Fibroblast of skin of left quadriceps (primary cell): ENCODE measurements around the gene ZNF570.

Experiments
- DNase-seq, 2 experiments: peaks; one replicate each; pipeline ENCODE4 v3.0.0-alpha.2; 2013; ENCODE audit warnings: low read depth in 2 of 2

The ZNF570 gene

DNA sequence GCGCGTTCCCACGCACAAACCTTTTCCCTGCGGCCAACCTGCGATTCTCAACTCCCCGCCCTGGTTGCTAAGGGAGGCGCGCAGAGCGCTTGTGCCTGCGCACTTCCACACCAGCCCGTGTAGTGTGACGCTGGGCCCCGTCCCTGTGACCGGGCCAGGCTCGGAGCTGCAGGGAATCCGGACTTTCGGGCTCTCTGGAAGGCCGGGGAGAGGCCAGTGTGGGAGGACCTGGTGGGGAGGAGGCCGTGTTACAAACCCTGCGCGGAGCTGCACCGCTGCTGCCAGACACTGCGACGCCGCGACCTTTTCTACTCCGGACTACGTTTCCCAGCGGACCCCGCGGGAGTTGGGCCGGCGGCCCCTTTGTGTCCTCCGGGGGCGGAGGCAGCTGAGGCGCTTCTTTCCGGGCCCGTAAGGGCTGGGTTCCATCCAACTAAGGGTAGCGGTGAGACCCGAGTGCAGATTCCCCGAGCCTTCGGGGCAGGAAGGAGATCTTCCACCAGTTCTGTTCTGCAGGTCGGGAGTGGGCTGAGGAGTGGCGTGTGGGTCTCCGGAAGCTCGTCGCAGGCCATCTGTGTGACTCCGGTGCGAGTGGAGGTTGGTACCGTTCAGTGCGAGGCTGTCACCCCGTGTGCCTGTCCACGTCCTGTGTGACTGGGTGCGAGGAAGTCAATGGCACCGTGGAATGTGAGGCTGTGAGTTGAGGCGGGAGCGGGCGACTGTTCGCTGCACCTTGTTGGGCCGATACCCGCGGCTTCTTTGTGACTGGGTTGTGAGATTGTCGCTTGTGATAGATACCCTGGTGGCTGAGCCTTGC lies at the start of gene ZNF570:
TSS of gene ZNF570 (plus strand) at position 396 of the 817 bp plus-strand sequence. CDS start 999 bp downstream, outside the sequence.
- DNase-seq = peak; percentile 70 to 71

DNA sequence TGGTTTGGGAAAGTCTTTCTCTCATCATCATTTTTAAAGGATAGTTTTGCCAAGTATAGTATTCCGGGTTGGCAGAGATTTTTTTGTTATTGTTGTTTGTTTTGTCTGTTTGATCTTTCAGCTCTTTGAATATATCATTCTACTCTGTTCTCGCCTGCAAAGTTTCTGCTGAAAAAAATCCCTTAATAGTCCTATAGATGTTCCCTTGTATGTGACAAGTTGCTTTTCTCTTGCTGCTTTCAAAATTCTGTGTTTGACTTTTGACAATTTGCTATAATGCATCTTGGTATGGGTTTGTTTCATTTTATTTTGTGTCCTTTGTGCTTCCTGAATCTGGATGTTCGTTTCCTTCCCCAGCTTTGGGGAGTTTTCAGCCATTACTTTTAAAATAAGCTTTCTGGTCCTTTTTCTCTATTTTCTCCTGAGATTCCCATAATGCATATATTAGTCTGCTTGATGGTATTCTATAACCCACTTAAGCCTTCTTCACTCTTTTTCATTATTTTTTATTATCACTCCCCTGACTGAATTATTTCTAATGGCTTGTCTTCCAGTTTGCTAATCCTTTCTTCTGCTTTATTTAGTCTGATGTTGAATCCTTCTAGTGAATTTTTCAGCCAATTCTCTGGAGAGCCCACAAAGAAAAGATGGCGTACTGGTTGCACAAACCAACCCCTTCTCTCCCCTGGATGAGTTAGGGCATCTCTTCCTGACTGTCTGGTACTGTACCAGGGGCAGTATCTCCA lies 16.5 kb upstream of the ZNF570 start:
- no peak for DNase-seq

DNA sequence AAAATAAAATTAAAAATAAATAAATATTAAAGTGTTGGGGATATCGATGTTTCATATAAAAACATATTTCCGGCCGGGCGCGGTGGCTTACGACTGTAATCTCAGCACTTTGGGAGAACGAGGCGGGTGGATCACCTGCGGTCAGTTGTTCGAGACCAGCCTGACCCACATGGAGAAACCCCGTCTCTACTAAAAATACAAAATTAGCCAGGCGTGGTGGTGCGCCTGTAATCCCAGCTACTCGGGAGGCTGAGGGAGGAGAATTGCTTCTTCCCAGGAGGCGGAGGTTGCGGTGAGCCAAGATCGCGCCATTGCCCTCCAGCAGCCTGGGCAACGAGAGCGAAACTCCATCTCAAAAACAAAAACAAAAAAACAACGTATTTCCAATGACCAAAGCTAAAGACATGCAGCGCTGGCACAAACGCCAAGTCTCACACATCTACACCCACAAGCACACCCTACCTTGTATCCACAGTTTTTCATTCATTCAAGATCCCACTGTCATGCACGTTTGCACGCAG lies 2.8 kb upstream of the ZNF570 start:
- DNase-seq = no peak

DNA sequence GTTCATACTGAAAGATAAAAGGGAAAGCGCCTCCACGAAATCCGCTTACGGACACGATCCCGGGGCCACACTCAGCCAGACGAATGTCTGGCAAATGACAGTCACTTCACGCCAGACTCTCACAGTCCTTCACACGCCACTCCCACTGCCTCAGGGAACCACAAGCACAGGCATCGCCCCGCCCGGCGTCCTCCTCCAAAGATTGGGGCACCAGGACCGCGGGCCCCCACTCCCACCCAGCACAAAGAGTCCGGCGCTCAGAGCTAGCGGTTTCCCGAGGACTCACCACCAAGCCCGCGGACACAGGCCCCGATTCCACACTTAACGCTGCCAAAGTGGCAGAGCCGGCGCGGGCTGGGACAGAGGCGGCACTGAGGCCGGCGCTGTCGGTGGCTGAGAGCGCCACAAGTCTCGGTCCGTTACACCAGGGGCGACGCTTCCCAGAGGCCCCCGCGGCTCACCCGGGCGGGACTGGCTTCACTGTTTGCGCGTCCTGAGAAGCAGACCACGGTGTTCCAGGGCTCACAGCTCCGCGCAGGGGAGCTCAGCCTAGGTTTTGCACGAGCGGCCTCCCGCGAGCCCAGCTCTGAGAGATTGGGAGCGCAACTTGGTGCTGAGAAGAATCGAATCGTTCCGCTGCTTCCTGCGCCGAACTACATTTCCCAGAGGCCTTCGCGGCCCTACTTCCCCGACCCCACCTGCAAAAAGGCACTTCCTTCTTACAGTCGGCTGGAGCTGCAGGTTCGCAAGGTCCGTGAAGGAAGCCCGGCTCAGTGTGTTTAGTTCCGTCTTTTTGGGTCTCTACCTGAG lies 2.2 kb upstream of the ZNF570 start, which contains the start of gene ZNF569:
TSS of gene ZNF569 (minus strand) at position 647 of the 810 bp plus-strand sequence. CDS start 22,523 bp downstream, outside the sequence.
- peak; percentile 88 for DNase-seq

DNA sequence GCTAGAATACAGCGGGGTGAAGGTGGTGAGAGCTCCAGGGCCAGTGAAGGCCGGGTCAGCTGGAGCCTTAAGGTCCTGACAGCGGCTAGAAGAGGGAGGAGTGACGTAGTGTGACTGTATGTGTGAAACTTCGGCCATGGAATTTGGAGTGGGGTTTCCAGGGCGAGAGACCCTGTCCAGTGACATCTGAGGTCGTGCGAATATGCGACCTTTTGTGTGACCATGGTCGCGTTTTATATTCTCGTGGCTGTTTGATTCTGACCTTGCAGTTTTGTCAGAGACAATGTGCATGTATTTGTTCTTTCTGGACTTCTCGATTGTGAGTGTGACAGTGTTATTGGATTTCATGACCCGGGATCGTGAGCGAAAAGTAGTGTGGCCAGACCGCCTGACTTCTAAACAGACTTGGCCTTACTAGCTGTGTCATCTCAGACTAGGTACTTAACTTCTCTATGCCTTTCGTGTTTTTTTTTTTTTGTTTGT lies 1.5 kb upstream of the ZNF570 start:
- DNase-seq = no peak

DNA sequence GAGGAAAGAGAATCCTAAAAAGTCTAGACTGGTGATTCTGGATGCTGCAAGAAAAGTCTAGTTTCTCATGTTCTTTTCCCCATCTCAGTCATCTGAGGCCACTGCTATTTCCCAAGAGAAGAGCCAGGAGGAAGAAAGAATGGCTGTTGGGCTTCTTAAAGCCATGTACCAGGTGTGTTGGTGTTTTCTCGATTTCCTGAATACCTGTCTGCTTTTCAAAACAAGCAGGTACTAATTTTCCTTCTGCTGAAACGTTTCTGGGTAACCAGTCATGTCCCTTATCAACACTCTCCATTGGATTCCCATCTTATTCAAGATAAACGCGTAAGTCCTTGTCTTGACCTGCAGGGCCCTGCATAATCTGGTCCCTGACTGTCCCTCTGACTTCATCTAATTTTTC lies 1.1 kb downstream of the ZNF570 start:
- no peak for DNase-seq

DNA sequence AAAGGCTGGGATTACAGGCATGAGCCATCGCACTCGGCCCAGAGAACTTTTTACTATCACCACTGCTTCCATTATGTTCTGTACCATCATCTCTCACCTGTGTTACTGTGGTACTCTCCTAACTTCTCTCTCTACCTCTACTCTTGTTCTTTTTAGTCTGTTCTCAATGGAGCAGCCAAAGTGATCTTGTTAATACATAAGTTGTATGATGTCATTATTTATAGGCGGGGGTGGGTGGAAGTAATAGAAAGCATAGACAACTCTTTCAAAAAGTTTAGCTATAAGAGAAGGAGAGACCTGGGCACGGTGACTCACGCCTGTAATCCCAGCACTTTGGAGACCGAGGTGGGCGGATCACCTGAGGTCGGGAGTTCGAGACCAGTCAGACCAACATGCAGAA lies 3.0 kb downstream of the ZNF570 start:
- no peak for DNase-seq

DNA sequence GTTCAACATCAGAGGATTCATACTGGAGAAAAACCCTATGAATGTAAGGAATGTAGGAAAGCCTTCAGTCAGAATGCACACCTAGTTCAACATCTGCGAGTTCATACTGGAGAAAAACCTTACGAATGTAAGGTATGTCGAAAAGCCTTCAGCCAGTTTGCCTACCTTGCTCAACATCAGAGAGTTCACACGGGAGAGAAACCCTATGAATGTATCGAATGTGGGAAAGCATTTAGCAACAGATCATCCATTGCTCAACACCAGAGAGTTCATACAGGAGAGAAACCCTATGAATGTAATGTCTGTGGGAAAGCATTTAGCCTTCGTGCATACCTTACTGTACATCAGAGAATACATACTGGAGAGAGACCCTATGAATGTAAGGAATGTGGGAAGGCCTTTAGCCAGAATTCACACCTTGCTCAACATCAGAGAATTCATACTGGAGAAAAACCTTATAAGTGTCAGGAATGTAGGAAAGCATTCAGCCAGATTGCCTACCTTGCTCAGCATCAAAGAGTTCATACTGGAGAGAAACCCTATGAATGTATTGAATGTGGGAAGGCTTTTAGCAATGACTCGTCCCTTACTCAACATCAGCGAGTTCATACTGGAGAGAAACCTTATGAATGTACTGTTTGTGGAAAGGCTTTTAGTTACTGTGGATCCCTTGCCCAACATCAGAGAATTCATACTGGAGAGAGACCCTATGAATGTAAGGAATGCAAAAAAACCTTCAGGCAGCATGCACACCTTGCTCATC lies 15.4 kb downstream of the ZNF570 start:
- DNase-seq = no peak

DNA sequence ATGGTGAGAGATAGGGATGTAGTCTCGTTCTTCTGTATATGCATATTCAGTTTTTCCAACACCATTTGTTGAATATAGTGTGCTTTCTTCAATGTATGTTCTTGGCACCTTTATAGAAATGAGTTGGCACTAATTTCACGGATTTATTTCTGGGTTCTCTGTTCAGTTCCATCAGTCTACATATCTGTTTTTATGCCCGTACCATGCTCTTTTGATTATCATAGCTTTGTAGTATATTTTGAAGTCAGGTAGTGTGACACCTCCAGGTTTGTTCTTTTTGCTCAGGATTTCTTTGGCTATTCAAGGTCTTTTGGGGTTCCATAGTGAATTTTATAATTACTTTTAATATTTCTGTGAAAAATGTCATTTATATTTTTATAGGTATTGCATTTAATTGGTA lies 23.1 kb downstream of the ZNF570 start:
- no peak for DNase-seq

DNA sequence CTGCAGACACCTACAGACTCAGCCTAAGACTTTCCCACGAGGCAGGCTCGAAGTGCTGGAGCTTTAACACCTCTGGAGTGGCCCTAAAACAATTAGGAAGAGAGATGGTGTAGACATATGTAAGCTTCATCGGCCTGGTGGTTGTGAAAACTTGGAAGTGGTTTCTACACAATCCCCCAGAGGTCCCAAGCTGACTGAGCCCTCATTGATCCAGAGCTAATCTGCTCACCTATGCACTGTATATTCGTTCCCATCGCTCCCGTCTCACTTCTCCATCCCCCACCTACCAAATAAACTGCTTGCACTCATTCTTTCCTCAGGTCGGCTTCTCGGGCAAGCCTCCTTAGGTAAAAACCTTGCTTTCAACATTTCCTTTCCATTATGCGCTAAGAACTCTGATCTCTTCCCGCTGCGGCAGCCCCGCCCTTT lies 36.8 kb downstream of the ZNF570 start:
- DNase-seq = no peak

DNA sequence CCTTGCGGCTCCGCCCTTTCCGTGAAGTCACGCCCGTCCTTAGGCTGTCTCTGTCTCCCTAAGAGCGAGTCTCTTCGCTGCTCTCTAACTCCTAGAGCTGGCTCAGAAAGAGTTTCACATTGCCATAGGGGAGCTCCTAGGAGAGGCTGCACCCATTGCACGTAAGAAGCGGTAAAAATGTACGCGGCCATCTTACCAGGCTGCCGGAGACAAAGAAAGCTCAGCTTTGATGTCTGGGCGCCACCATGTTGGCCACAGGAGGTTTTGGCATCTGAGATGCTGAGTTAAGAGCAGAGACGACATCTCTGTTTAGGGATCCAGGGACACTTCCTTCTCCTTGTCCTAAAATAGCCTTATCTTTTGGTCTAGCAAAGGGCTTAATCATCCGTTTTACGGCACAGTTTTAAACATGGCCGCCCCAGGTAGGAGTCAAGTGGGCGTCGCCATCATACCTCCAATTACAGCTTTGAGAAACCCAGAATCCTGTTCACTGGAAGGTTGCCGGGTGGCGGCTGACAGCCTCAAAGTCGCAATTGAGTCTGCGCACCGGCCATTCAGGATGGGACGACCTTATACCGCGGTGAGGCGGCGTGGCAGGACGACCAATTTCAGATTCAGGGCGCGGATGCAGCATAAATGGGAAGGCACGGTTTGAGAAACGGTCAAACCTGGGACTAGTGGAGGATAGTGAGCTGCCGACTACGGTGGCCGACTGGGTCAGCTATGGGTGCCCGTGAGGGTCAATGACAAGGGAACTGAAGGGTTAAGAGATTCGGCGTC lies 37.4 kb downstream of the ZNF570 start, which contains the start of gene ZNF793:
TSS of gene ZNF793 (plus strand) at position 553 of the 780 bp plus-strand sequence. CDS start 16,501 bp downstream, outside the sequence.
- peak; percentile 55 to 58 for DNase-seq

DNA sequence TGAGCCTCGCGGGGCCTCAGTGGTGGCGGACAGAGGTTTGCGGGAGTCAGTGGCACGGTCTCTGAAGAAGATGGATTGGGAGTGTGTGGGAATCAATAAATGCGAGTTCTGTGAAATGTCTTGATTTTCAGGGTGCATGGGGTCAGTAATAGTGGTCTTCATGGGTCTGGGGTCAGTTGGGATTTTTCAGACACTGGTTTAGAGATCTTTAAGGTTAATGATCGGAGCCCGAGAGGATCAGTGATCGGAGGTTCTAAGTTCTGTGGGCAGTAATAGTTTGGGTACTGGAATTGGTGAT lies 38.0 kb downstream of the ZNF570 start:
- DNase-seq = no peak

DNA sequence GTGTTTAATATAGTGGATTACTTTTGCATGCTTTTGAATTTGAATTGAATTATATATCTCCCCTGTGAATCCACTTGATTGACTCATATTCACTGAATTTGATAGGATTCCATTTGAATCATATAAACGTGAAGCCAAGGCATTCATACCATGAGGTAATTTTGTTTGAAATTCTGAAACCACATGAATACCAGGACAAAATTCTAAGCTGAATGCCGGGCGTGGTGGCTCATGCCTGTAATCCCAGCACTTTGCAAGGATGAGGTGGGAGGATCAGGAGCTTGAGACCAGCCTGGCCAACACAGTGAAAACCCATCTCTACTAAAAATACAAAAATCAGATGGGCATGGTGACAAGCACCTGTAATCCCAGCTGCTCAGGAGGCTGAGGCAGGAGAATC lies 42.0 kb downstream of the ZNF570 start:
- no peak for DNase-seq

DNA sequence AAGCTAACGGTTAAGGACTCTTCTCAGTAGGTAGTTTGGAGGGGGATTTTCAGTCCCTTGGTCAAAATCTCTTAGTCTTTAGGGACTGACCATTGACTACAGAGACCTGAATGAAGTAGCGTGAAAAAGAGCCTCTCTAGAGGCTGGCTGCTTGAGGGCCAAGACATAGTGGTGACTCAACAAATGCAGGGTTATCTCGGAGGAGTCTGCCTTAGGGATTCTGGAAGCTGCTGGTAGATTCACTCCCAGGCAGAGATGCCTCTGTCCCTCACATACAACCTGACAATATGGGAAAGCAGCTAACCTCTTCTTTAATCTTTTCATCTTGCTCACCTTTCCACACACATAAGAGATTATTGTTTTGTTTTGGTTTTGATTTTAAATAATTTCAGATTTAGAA lies 42.7 kb downstream of the ZNF570 start:
- no peak for DNase-seq

DNA sequence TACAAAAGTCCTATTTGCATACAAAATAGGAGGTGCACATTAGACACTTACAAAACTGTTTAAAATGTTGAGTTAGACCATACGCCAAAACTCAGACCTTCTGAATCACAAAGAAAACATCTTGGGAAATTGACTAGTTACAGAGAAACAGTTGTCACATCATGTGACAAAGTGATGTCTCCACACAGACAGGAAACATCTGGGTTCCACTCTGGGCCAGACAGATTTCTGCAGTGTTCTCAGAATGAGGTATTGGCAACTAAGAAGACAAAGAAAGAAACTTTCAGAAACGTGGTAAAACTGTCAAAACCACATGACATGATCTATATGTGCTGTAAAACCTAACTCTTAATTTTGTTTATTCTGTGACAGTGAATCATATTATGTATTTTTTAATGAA lies 44.2 kb downstream of the ZNF570 start:
- no peak for DNase-seq

DNA sequence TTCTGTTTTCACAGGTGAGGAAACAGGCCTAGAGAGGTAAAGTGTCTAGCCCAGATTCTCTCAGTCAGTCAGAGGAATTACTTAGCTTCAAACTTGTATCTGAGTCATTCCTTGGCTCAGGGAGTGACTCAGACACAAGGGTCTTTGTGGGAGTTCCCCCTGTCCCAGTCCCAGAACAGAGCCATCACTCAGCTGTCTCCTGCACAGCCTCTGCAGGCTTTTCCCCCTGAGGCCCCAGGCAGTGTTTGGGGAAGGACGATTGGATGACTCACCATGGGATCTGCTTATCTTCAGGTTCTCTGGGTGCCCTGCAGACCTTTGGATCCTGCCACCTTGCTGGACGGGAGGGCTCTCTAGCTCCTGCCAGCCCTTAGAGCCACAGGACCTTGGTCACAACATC lies 50.7 kb downstream of the ZNF570 start:
- DNase-seq = no peak

DNA sequence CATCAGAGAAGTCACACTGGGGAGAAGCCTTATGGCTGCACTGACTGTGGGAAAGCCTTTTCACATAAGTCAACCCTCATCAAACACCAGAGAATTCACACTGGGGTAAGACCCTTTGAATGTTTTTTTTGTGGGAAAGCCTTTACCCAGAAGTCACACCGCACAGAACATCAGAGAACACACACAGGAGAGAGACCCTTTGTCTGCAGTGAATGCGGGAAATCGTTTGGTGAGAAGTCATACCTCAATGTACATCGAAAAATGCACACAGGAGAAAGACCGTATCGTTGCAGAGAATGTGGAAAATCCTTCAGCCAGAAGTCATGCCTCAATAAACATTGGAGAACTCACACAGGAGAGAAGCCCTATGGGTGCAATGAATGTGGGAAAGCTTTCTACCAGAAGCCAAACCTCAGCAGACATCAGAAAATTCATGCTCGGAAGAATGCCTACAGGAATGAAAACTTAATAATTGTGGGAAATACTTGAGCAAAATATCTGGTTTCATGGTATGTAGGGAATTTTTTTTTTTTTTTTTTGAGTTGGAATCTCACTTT lies 68.3 kb downstream of the ZNF570 start:
- no peak for DNase-seq
